GM12878 (cell line): ENCODE measurements around the gene NCAPD3. TPM values are rescaled to one million over a fixed set of nuclear protein-coding genes. Genes with fewer than 3 reads are reported as not detected.

Experiments
- ATAC-seq: fragments of 200-7000 bp; cut with Tn5 transposase; 3 replicates; pipeline ENCODE4 v1.9.1; 2020; ENCODE audit warnings: mild to moderate bottlenecking, moderate library complexity
- BruUV-seq: library from RNA; stranded (reverse); fragments of 400-500 nt; replicated peaks from 2 replicates; lab custom pipeline; 2021; lab: Mats Ljungman, UMichigan
- CTCF ChIA-PET: fragments of 300-600 bp; sonication (Branson Sonifier 250); formaldehyde crosslinking; extraction: SDS; loops from one replicate; lab custom pipeline; 2021; ENCODE audit warnings: inconsistent platforms; lab: Yijun Ruan, JAX
- POLR2A ChIA-PET: fragments of 350-600 bp; formaldehyde crosslinking; extraction: SDS; loops from one replicate; lab custom pipeline; 2021; ENCODE audit warnings: inconsistent platforms; lab: Charles Lee
- RAD21 ChIA-PET: fragments of 300-600 bp; sonication (Branson Sonifier 250); formaldehyde crosslinking; loops from one replicate; lab custom pipeline; 2023; ENCODE audit warnings: antibody characterized with exemption; ENCODE audit not compliant: unreplicated experiment; lab: Charles Lee
- SMC1A ChIA-PET: fragments of 300-600 bp; sonication (Branson Sonifier 250); formaldehyde crosslinking; loops from one replicate; lab custom pipeline; 2023; ENCODE audit not compliant: unreplicated experiment, uncharacterized antibody; lab: Charles Lee
- DNase-seq: peaks from one replicate; pipeline ENCODE4 v3.0.0-alpha.2; 2011; ENCODE audit warnings: low read depth, low spot score
- FAIRE-seq: peaks from 3 replicates; lab custom pipeline; 2011; peaks lifted over from hg19 to GRCh38; lab: Jason Lieb, UNC
- H2AFZ ChIP-seq: 2 replicates; pipeline ENCODE4 v1.6.0; 2011; ENCODE audit warnings: low read depth, low read length, control low read depth; ENCODE audit not compliant: control insufficient read depth
- H3K27ac ChIP-seq: 2 replicates; pipeline ENCODE4 v1.5.1; 2011; ENCODE audit warnings: control low read depth; ENCODE audit not compliant: control insufficient read depth, insufficient read depth
- H3K27me3 ChIP-seq, 2 experiments: replicated peaks in 1 of 2; 2 replicates each; pipeline versions ENCODE4 v1.6.0 to v1.6.1; 2011; ENCODE audit warnings: low read length in 1 of 2; ENCODE audit not compliant: control insufficient read depth in 2 of 2, insufficient read depth in 2 of 2
- H3K36me3 ChIP-seq, 2 experiments: 2 replicates each; pipeline ENCODE4 v1.5.1; 2011; ENCODE audit warnings: low read length in 1 of 2; ENCODE audit not compliant: control insufficient read depth in 2 of 2, insufficient read depth in 2 of 2
- H3K4me1 ChIP-seq: 2 replicates; pipeline ENCODE4 v1.6.1; 2011; ENCODE audit warnings: mild to moderate bottlenecking, low read length, moderate library complexity, mixed read lengths; ENCODE audit not compliant: control insufficient read depth, insufficient read depth
- H3K4me2 ChIP-seq: 2 replicates; pipeline ENCODE4 v1.6.0; 2011; ENCODE audit warnings: control low read depth; ENCODE audit not compliant: control insufficient read depth, insufficient read depth
- H3K4me3 ChIP-seq: fragments of 200-600 bp; sonication (generic); 2 replicates; pipeline ENCODE4 v1.5.1; 2016
- H3K79me2 ChIP-seq: 2 replicates; pipeline ENCODE4 v1.6.0; 2011; ENCODE audit warnings: low read length; ENCODE audit not compliant: control insufficient read depth, insufficient read depth
- H3K9ac ChIP-seq: 2 replicates; pipeline ENCODE4 v1.8.0; 2011; ENCODE audit warnings: low read length, control low read depth, mixed read lengths; ENCODE audit not compliant: control insufficient read depth, insufficient read depth
- H3K9me3 ChIP-seq: replicated peaks from 3 replicates; pipeline ENCODE4 v1.5.1; 2011; ENCODE audit warnings: mild to moderate bottlenecking, low read length; ENCODE audit not compliant: control insufficient read depth, insufficient read depth
- H4K20me1 ChIP-seq: 2 replicates; pipeline ENCODE4 v1.6.0; 2011; ENCODE audit not compliant: control insufficient read depth, insufficient read depth
- ATF3 ChIP-seq: IDR thresholded peaks from 2 replicates; pipeline ENCODE4 v1.6.1; 2011; ENCODE audit warnings: low read depth, mild to moderate bottlenecking, low read length, moderate library complexity, borderline replicate concordance; ENCODE audit errors: extremely low read depth
- HDAC2 ChIP-seq: fragments of 200-600 bp; sonication (generic); IDR thresholded peaks from 2 replicates; pipeline ENCODE4 v1.6.1; 2017
- HDAC6 ChIP-seq: fragments of 200-600 bp; sonication (generic); IDR thresholded peaks from one replicate; pipeline ENCODE4 v1.8.0; 2017; ENCODE audit warnings: antibody characterized with exemption; ENCODE audit not compliant: unreplicated experiment
- IKZF1 ChIP-seq: fragments of 450-650 bp; conservative IDR thresholded peaks from 2 replicates; pipeline ENCODE4 v1.6.1; 2017; ENCODE audit warnings: antibody characterized with exemption, mild to moderate bottlenecking
- IKZF2 ChIP-seq, 2 experiments: fragments of 450-650 bp; IDR thresholded peaks; 2 replicates each; pipeline ENCODE4 v1.6.1; 2017; ENCODE audit warnings: mild to moderate bottlenecking in 2 of 2, moderate library complexity in 2 of 2
- JUNB ChIP-seq: IDR thresholded peaks from 2 replicates; pipeline ENCODE4 v1.6.1; 2016; ENCODE audit warnings: antibody characterized with exemption, mild to moderate bottlenecking
- NFYB ChIP-seq: IDR thresholded peaks from 2 replicates; pipeline ENCODE4 v1.6.1; 2011; ENCODE audit warnings: low read depth, mild to moderate bottlenecking, low read length, improper control_type of control experiment, moderate library complexity; ENCODE audit not compliant: insufficient read depth
- RFX5 ChIP-seq: IDR thresholded peaks from 2 replicates; pipeline ENCODE4 v1.6.1; 2011; ENCODE audit warnings: low read depth, low read length, improper control_type of control experiment
- SMC3 ChIP-seq: IDR thresholded peaks from 2 replicates; pipeline ENCODE4 v1.6.1; 2011; ENCODE audit warnings: low read length, improper control_type of control experiment, borderline replicate concordance
- TCF12 ChIP-seq: IDR thresholded peaks from 2 replicates; pipeline ENCODE4 v1.6.1; 2011; ENCODE audit warnings: low read depth, mild to moderate bottlenecking, low read length
- TCF3 ChIP-seq: IDR thresholded peaks from 2 replicates; pipeline ENCODE4 v1.6.1; 2012; ENCODE audit warnings: low read depth, mild to moderate bottlenecking, low read length, borderline replicate concordance; ENCODE audit not compliant: insufficient read depth
- WGBS: methylation state at CpG from one replicate; pipeline ENCODE4 v1.1.6; 2016; ENCODE audit warnings: low lambda C conversion rate; ENCODE audit not compliant: insufficient replicate concordance, insufficient coverage; ENCODE audit errors: missing lambda C conversion rate; 5-methylcytosine and 5-hydroxymethylcytosine counted together
- in situ Hi-C: fragments of 300-500 bp; cut with MboI; formaldehyde crosslinking; loops from 9 replicates; pipeline ENCODE4 v1.14.3; 2018; ENCODE audit warnings: mixed read lengths
- intact Hi-C: fragments of 100-400 bp; cut with micrococcal nuclease; formaldehyde crosslinking; loops from one replicate; pipeline ENCODE4 v1.14.2; 2022; ENCODE audit not compliant: unreplicated experiment
- polyA plus RNA-seq, 11 experiments: library from polyadenylated mRNA; depleted of rRNA in 4 of 11; unstranded in 6 of 11; stranded (reverse) in 5 of 11; fragments of >200 nt; fragmentation: Nextera tagmentation in 4 of 11; fragmentation: Illumina TruSeq in 1 of 11; extraction: Ambion mirVana in 4 of 11; extraction: Trizol in 1 of 11; gene quantifications; 1 replicate in 1 of 11; 2 replicates in 10 of 11; pipeline versions ENCODE4 v1.2.1 to v1.2.3, GENCODE V29; 2011 to 2016; ENCODE audit warnings: inconsistent platforms in 2 of 11, missing spikeins in 2 of 11, low read depth in 1 of 11
- total RNA-seq, 4 experiments: library from RNA; depleted of rRNA in 3 of 4; stranded (reverse); fragments of >200 nt in 3 of 4; fragmentation: Illumina TruSeq in 1 of 4; extraction: Trizol in 1 of 4; gene quantifications; 2 replicates each; pipeline versions ENCODE4 v1.2.1 to v1.2.3, GENCODE V29; 2013 to 2021
- TF ChIP-seq, protein P1 (sequence below): IDR thresholded peaks from 2 replicates; pipeline ENCODE4 v1.6.1; 2012; ENCODE audit warnings: mild to moderate bottlenecking, low read depth, low read length

Gene NCAPD3
- total and polyA plus RNA-seq, 10 of the 15 experiments (the other 5 are each of a cell fraction or from before 2014, with no cell fraction given): 14.9 to 58.2 (median 48.2) TPM

DNA sequence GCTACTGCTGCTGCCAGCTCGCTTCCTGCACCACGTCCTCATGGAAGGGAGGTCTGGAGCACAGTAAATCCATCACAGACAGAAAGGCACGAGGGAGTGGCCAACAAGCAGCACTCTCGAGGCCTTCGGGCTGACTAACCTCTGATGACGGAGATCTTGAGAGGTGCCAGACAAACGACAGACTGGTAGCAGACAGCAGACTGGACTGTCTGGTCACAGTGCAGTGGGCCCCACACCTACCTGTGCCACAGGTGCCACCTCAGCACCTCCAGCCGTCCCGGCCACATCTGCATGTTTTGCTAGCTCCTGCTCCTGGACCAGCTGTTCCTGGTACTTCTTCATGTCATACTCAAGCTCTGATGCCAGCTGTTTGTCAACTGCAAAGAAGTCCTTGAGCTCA lies 64.1 kb downstream of the NCAPD3 start:
- Histone ChIP-seq H3K9ac (no peak overlapping the region), H3K4me1 (no peaks in the 10 kb centered on the region), H3K27me3 (no peaks in the 10 kb centered on the region), H3K4me2 (no peak overlapping the region), H3K4me3 (no peak overlapping the region), H3K27ac (no peak overlapping the region), H4K20me1 (no peaks in the 10 kb centered on the region; the same call in 1 of the 2 replicates), H2AFZ (no peak overlapping the region), H3K36me3 (peaks cover 23 to 39% of the 10 kb centered on the region in 2 experiments; a peak in 3 of 4 replicates), H3K9me3 (no peaks in the 10 kb centered on the region), H3K79me2 (no peaks in the 10 kb centered on the region)
- intact Hi-C loops (no loop called here), in situ Hi-C loops (no loop called here)
- ChIA-PET POLR2A (no interaction called here), SMC1A (no interaction called here), RAD21 (no interaction called here), CTCF (no interaction called here)
- no peak for TF ChIP-seq HDAC6
- TF ChIP-seq ATF3: no peak
- TF ChIP-seq SMC3: no peak
- no peak for TF ChIP-seq IKZF1
- TF ChIP-seq JUNB: no peak
- no peak for DNase-seq
- no TSS peak for BruUV-seq
- no peak for ATAC-seq
- WGBS: 94% methylated on average over 9 of the region's 9 CpGs
- FAIRE-seq: no peak

DNA sequence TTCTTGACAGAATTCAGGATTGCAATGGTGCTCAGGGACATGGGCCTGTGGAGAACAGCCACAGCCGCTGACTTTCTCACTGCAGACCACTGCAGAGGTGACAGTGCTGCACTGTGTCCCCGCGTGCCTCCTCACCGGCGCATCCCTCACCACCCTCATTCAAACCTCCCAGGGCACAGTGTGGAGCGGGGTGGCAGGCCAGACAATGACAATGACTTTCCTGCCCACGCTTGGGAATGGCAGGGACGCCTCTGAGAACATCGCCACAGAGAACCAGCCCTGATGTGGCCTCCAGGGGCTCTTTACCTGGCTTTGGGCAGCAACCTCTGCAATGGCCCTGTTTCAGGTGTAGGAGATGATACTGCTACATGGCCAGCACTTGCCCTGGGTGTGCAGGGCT lies 65.7 kb downstream of the NCAPD3 start:
- TF ChIP-seq HDAC2 (no peak), TCF3 (no peak), IKZF2 (IDR thresholded peaks at IDR 0.05) (no peak), TCF12 (no peak), RFX5 (no peak), NFYB (no peak)
- TF ChIP-seq, protein P1, sequence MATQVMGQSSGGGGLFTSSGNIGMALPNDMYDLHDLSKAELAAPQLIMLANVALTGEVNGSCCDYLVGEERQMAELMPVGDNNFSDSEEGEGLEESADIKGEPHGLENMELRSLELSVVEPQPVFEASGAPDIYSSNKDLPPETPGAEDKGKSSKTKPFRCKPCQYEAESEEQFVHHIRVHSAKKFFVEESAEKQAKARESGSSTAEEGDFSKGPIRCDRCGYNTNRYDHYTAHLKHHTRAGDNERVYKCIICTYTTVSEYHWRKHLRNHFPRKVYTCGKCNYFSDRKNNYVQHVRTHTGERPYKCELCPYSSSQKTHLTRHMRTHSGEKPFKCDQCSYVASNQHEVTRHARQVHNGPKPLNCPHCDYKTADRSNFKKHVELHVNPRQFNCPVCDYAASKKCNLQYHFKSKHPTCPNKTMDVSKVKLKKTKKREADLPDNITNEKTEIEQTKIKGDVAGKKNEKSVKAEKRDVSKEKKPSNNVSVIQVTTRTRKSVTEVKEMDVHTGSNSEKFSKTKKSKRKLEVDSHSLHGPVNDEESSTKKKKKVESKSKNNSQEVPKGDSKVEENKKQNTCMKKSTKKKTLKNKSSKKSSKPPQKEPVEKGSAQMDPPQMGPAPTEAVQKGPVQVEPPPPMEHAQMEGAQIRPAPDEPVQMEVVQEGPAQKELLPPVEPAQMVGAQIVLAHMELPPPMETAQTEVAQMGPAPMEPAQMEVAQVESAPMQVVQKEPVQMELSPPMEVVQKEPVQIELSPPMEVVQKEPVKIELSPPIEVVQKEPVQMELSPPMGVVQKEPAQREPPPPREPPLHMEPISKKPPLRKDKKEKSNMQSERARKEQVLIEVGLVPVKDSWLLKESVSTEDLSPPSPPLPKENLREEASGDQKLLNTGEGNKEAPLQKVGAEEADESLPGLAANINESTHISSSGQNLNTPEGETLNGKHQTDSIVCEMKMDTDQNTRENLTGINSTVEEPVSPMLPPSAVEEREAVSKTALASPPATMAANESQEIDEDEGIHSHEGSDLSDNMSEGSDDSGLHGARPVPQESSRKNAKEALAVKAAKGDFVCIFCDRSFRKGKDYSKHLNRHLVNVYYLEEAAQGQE: no peak
- 95% methylated on average over 9 of the region's 9 CpGs for WGBS
- ChIA-PET SMC1A (no interaction called here), RAD21 (no interaction called here), CTCF (no interaction called here), POLR2A (no interaction called here)
- Histone ChIP-seq H3K27me3 (no peaks in the 10 kb centered on the region), H3K4me1 (no peaks in the 10 kb centered on the region), H3K79me2 (no peaks in the 10 kb centered on the region), H3K4me2 (no peak overlapping the region), H3K9ac (no peak overlapping the region), H3K36me3 (peaks cover 23 to 41% of the 10 kb centered on the region in 2 experiments; a peak in 3 of 4 replicates), H3K27ac (no peak overlapping the region), H3K4me3 (no peak overlapping the region), H2AFZ (no peak overlapping the region), H4K20me1 (no peaks in the 10 kb centered on the region; the same call in 1 of the 2 replicates), H3K9me3 (no peaks in the 10 kb centered on the region)
- no TSS peak for BruUV-seq
- ATAC-seq: no peak
- no peak for DNase-seq
- no peak for FAIRE-seq
- in situ Hi-C loops: no loop called here
- intact Hi-C loops: no loop called here
